K562 (cell line): ENCODE results near the gene HOXA5.

Source experiments
- CEBPB ChIP-seq: fragments of 450-650 bp; IDR thresholded peaks from 2 replicates; pipeline ENCODE4 v1.6.1; 2016; ENCODE audit warnings: missing genetic modification characterization, missing compliant biosample characterization
- EGR1 ChIP-seq: fragments of 450-650 bp; conservative IDR thresholded peaks from 2 replicates; pipeline ENCODE4 v1.6.1; 2017; ENCODE audit warnings: mild to moderate bottlenecking
- EP300 ChIP-seq: IDR thresholded peaks from 2 replicates; pipeline ENCODE4 v1.6.1; 2012; ENCODE audit warnings: low read length, improper control_type of control experiment
- HMGN3 ChIP-seq: IDR thresholded peaks from 2 replicates; pipeline ENCODE4 v1.6.1; 2011; ENCODE audit warnings: borderline replicate concordance, low read depth, mild to moderate bottlenecking, mixed read lengths, low read length; ENCODE audit not compliant: insufficient read length; ENCODE audit errors: extremely low read depth
- RCOR1 ChIP-seq, 2 experiments: IDR thresholded peaks; 2 replicates each; pipeline ENCODE4 v1.6.1; 2012; ENCODE audit warnings: low read depth in 2 of 2, low read length in 2 of 2, borderline replicate concordance in 1 of 2, improper control_type of control experiment in 1 of 2
- SIN3A ChIP-seq, 2 experiments: fragments of 150-350 bp in 1 of 2; IDR thresholded peaks; 2 replicates each; pipeline ENCODE4 v1.6.1; 2011 to 2016; ENCODE audit warnings: borderline replicate concordance in 2 of 2, low read depth in 2 of 2, low read length in 2 of 2, mild to moderate bottlenecking in 2 of 2, moderate library complexity in 2 of 2; ENCODE audit not compliant: control insufficient read depth in 1 of 2
- SIX5 ChIP-seq, 2 experiments: IDR thresholded peaks; 2 replicates each; pipeline ENCODE4 v1.6.1; 2011; ENCODE audit warnings: low read length in 2 of 2, borderline replicate concordance in 1 of 2, low read depth in 1 of 2, mild to moderate bottlenecking in 1 of 2, moderate library complexity in 1 of 2; ENCODE audit not compliant: insufficient read depth in 1 of 2
- TF ChIP-seq, protein P1 (sequence below), 3 experiments: IDR thresholded peaks in 2 of 3; conservative IDR thresholded peaks in 1 of 3; 2 replicates each; pipeline ENCODE4 v1.5.1; 2011 to 2012; ENCODE audit warnings: low read length in 3 of 3, mild to moderate bottlenecking in 3 of 3, control low read depth in 2 of 3, improper control_type of control experiment in 1 of 3, inconsistent platforms in 1 of 3, low read depth in 1 of 3, mixed read lengths in 1 of 3, moderate library complexity in 1 of 3; ENCODE audit not compliant: insufficient read depth in 2 of 3
- TF ChIP-seq, protein P2 (sequence below): fragments of 450-650 bp; formaldehyde crosslinking; IDR thresholded peaks from 2 replicates; pipeline ENCODE4 v1.4.0; 2022; ENCODE audit warnings: missing genetic modification characterization

DNA sequence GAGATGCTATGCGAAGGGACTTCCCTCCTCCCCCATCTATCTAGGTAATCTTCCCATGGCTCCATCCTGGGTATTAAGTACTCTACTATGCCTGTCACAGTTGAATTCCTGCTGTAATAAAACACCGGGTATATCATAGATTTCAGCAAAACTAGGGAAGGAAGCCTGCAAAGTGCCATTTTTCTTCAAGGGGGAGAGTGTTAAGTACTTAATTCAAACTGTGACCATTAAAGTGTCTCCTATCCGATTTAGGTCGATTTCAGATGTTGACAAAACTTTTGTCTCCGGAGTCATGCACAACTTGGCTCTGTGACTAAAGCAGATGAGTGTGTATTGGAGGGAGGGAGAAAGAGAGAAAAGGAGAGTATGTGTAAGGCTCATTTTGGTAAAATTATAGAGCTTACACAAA lies 17.5 kb downstream of the HOXA5 start:
- TF ChIP-seq CEBPB (tag), result no peak
- TF ChIP-seq SIX5 (IDR thresholded peaks at IDR 0.05; ENCODE audit: borderline replicate concordance in 1 of 2, insufficient read depth in 1 of 2, low read depth in 1 of 2, low read length in 2 of 2), result no peak
- TF ChIP-seq HMGN3, result no peak
- TF ChIP-seq, protein P1, sequence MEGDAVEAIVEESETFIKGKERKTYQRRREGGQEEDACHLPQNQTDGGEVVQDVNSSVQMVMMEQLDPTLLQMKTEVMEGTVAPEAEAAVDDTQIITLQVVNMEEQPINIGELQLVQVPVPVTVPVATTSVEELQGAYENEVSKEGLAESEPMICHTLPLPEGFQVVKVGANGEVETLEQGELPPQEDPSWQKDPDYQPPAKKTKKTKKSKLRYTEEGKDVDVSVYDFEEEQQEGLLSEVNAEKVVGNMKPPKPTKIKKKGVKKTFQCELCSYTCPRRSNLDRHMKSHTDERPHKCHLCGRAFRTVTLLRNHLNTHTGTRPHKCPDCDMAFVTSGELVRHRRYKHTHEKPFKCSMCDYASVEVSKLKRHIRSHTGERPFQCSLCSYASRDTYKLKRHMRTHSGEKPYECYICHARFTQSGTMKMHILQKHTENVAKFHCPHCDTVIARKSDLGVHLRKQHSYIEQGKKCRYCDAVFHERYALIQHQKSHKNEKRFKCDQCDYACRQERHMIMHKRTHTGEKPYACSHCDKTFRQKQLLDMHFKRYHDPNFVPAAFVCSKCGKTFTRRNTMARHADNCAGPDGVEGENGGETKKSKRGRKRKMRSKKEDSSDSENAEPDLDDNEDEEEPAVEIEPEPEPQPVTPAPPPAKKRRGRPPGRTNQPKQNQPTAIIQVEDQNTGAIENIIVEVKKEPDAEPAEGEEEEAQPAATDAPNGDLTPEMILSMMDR (IDR thresholded peaks at IDR 0.05 in 2 of 3, conservative IDR thresholded peaks at IDR 0.05 in 1 of 3; ENCODE audit: insufficient read depth in 2 of 3, low read depth in 1 of 3, low read length in 3 of 3), result no peak
- no peak for TF ChIP-seq EGR1
- no peak for TF ChIP-seq EP300
- no peak for TF ChIP-seq SIN3A (IDR thresholded peaks at IDR 0.05; ENCODE audit: borderline replicate concordance in 2 of 2, control insufficient read depth in 1 of 2, low read depth in 2 of 2, low read length in 2 of 2)
- TF ChIP-seq, protein P2, sequence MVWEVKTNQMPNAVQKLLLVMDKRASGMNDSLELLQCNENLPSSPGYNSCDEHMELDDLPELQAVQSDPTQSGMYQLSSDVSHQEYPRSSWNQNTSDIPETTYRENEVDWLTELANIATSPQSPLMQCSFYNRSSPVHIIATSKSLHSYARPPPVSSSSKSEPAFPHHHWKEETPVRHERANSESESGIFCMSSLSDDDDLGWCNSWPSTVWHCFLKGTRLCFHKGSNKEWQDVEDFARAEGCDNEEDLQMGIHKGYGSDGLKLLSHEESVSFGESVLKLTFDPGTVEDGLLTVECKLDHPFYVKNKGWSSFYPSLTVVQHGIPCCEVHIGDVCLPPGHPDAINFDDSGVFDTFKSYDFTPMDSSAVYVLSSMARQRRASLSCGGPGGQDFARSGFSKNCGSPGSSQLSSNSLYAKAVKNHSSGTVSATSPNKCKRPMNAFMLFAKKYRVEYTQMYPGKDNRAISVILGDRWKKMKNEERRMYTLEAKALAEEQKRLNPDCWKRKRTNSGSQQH (CRISPR knock-in tag), result no peak
- no peak for TF ChIP-seq RCOR1 (IDR thresholded peaks at IDR 0.05; ENCODE audit: borderline replicate concordance in 1 of 2, low read depth in 2 of 2, low read length in 2 of 2)
